ENCODE results near the gene ETDB.

Gene ETDB

GRCh38 chrX:135087867-135088266 lies 32.5 kb downstream of the ETDB start:
- Histone ChIP-seq H3K9me3 (ENCODE audit: insufficient read depth, low read length) (peaks cover 11% of the 10 kb centered on the region; the same call in 1 of the 2 replicates), H3K27me3 (ENCODE audit: insufficient read depth, insufficient read length) (no peaks in the 10 kb centered on the region), H3K9ac (ENCODE audit: insufficient read length, low read depth) (no peak overlapping the region), H3K36me3 (ENCODE audit: insufficient read depth, insufficient read length, low read length) (no peaks in the 10 kb centered on the region), H3K4me1 (ENCODE audit: insufficient read depth, insufficient read length) (no peaks in the 10 kb centered on the region), H3K4me3 (ENCODE audit: insufficient read length, low read depth) (no peak overlapping the region)
- no peak for TF ChIP-seq YY1 (IDR thresholded peaks at IDR 0.05; ENCODE audit: insufficient read depth, insufficient read length)
- no peak for TF ChIP-seq SUZ12 (IDR thresholded peaks at IDR 0.05; ENCODE audit: extremely low read depth, insufficient read depth, insufficient read length)
- no peak for TF ChIP-seq ZNF274 (IDR thresholded peaks at IDR 0.05; ENCODE audit: low read depth, low read length)
- no peak for DNase-seq (ENCODE audit: low read depth, low spot score)

GRCh38 chrX:135086197-135086854 lies 34.0 kb downstream of the ETDB start:
- Histone ChIP-seq H3K4me3 (ENCODE audit: insufficient read length, low read depth) (no peak overlapping the region), H3K27me3 (ENCODE audit: insufficient read depth, insufficient read length) (no peaks in the 10 kb centered on the region), H3K4me1 (ENCODE audit: insufficient read depth, insufficient read length) (no peaks in the 10 kb centered on the region), H3K36me3 (ENCODE audit: insufficient read depth, insufficient read length, low read length) (no peaks in the 10 kb centered on the region), H3K9ac (ENCODE audit: insufficient read length, low read depth) (no peak overlapping the region), H3K9me3 (ENCODE audit: insufficient read depth, low read length) (peaks cover 11% of the 10 kb centered on the region; the same call in 1 of the 2 replicates)
- peak; percentile 48 for DNase-seq (ENCODE audit: low read depth, low spot score)
- TF ChIP-seq ZNF274 (IDR thresholded peaks at IDR 0.05; ENCODE audit: low read depth, low read length): no peak
- no peak for TF ChIP-seq SUZ12 (IDR thresholded peaks at IDR 0.05; ENCODE audit: extremely low read depth, insufficient read depth, insufficient read length)
- no peak for TF ChIP-seq YY1 (IDR thresholded peaks at IDR 0.05; ENCODE audit: insufficient read depth, insufficient read length)

GRCh38 chrX:135081693-135082404 lies 38.5 kb downstream of the ETDB start:
- no peak for DNase-seq (ENCODE audit: low read depth, low spot score)
- Histone ChIP-seq H3K4me3 (ENCODE audit: insufficient read length, low read depth) (no peak overlapping the region), H3K4me1 (ENCODE audit: insufficient read depth, insufficient read length) (no peaks in the 10 kb centered on the region), H3K27me3 (ENCODE audit: insufficient read depth, insufficient read length) (no peaks in the 10 kb centered on the region), H3K9ac (ENCODE audit: insufficient read length, low read depth) (no peak overlapping the region), H3K9me3 (ENCODE audit: insufficient read depth, low read length) (no peaks in the 10 kb centered on the region), H3K36me3 (ENCODE audit: insufficient read depth, insufficient read length, low read length) (no peaks in the 10 kb centered on the region)
- TF ChIP-seq ZNF274 (IDR thresholded peaks at IDR 0.05; ENCODE audit: low read depth, low read length): no peak
- no peak for TF ChIP-seq SUZ12 (IDR thresholded peaks at IDR 0.05; ENCODE audit: extremely low read depth, insufficient read depth, insufficient read length)
- no peak for TF ChIP-seq YY1 (IDR thresholded peaks at IDR 0.05; ENCODE audit: insufficient read depth, insufficient read length)

Data from NT2/D1 (cell line).